Fibroblast of lung (primary cell): ENCODE results near the gene ST8SIA6. TPM values are rescaled to one million over a fixed set of nuclear protein-coding genes. Genes with fewer than 3 reads are reported as not detected.
"Not testable (repeated sequence)": the region's sequence is repeated elsewhere in the genome, so short reads cannot be mapped to it uniquely, and the experiment has no call there.

Experiments used
- DNase-seq, 2 donors: peaks; one replicate each; pipeline versions ENCODE4 v3.0.0 to v3.0.0-alpha.2; 2010; ENCODE audit warnings: low read depth in 2 of 2
- H2AFZ ChIP-seq: 2 replicates; pipeline ENCODE4 v1.5.1; 2012; ENCODE audit warnings: low read length, control low read depth, inconsistent platforms
- H3K27ac ChIP-seq: 2 replicates; pipeline ENCODE4 v1.5.1; 2011; ENCODE audit warnings: low read length, control low read depth; ENCODE audit not compliant: insufficient read depth
- H3K27me3 ChIP-seq: 2 replicates; pipeline ENCODE4 v1.5.1; 2011; ENCODE audit warnings: mild to moderate bottlenecking, low read length; ENCODE audit not compliant: control insufficient read depth, insufficient read depth
- H3K36me3 ChIP-seq: 2 replicates; pipeline ENCODE4 v1.5.1; 2011; ENCODE audit warnings: low read length; ENCODE audit not compliant: control insufficient read depth, insufficient read depth
- H3K4me1 ChIP-seq: 2 replicates; pipeline ENCODE4 v1.5.1; 2011; ENCODE audit warnings: low read length; ENCODE audit not compliant: control insufficient read depth, insufficient read depth; ENCODE audit errors: extremely low read depth
- H3K4me2 ChIP-seq: 2 replicates; pipeline ENCODE4 v1.5.1; 2011; ENCODE audit warnings: low read length, control low read depth; ENCODE audit not compliant: insufficient read depth; ENCODE audit errors: extremely low read depth
- H3K4me3 ChIP-seq, 4 experiments: fragments of 200-600 bp in 1 of 4; sonication (generic) in 1 of 4; replicated peaks in 1 of 4; 2 replicates each; pipeline ENCODE4 v1.5.1; 2011 to 2016; ENCODE audit warnings: low read length in 4 of 4, low read depth in 3 of 4, mild to moderate bottlenecking in 3 of 4, control low read depth in 2 of 4, inconsistent platforms in 1 of 4, mixed read lengths in 1 of 4; ENCODE audit not compliant: insufficient read depth in 1 of 4; ENCODE audit errors: control extremely low read depth in 1 of 4
- H3K79me2 ChIP-seq: 2 replicates; pipeline ENCODE4 v1.5.1; 2012; ENCODE audit warnings: mild to moderate bottlenecking, low read length, inconsistent platforms; ENCODE audit not compliant: control insufficient read depth, insufficient read depth
- H3K9ac ChIP-seq: 2 replicates; pipeline ENCODE4 v1.5.1; 2011; ENCODE audit warnings: mild to moderate bottlenecking, low read length, control low read depth; ENCODE audit not compliant: insufficient read depth
- H3K9me3 ChIP-seq: 2 replicates; pipeline ENCODE4 v1.5.1; 2012; ENCODE audit warnings: low read depth, low read length; ENCODE audit not compliant: control insufficient read depth, insufficient read depth
- H4K20me1 ChIP-seq: 2 replicates; pipeline ENCODE4 v1.5.1; 2011; ENCODE audit warnings: low read length; ENCODE audit not compliant: control insufficient read depth, insufficient read depth; ENCODE audit errors: extremely low read depth
- CTCF ChIP-seq, 2 donors: IDR thresholded peaks in 1 of 2; conservative IDR thresholded peaks in 1 of 2; 1 replicate in 1 of 2; 2 replicates in 1 of 2; pipeline ENCODE4 v1.5.1; 2011 to 2012; ENCODE audit warnings: low read length in 2 of 2, control low read depth in 1 of 2, inconsistent platforms in 1 of 2, low read depth in 1 of 2, mild to moderate bottlenecking in 1 of 2
- EZH2 ChIP-seq: IDR thresholded peaks from 2 replicates; pipeline ENCODE4 v1.5.1; 2012; ENCODE audit warnings: low read length, control low read depth, mild to moderate bottlenecking; ENCODE audit errors: missing control alignments
- polyA plus RNA-seq, 2 donors: library from polyadenylated mRNA; depleted of rRNA in 1 of 2; stranded (reverse) in 1 of 2; unstranded in 1 of 2; fragments of >200 nt; gene quantifications; 2 replicates each; pipeline ENCODE4 v1.2.1, GENCODE V29; 2011 to 2012; ENCODE audit warnings: missing spikeins in 1 of 2
- total RNA-seq: library from RNA; depleted of rRNA; stranded (reverse); fragments of >200 nt; gene quantifications from 2 replicates; pipeline ENCODE4 v1.2.1, GENCODE V29; 2014

ST8SIA6 gene
- total and polyA plus RNA-seq, 2 donors (not counting 1 experiment from before 2014, with no cell fraction given) = under 0.01 to 0.05 TPM

GRCh38 chr10:17438583-17438982 lies 15.8 kb downstream of the ST8SIA6 start:
- Histone ChIP-seq H3K27me3 (peaks cover 7% of the 10 kb centered on the region), H4K20me1 (no peaks in the 10 kb centered on the region), H3K4me2 (no peak overlapping the region), H3K79me2 (no peaks in the 10 kb centered on the region), H3K4me3 (no peak overlapping the region), H3K9ac (no peak overlapping the region), H3K9me3 (no peaks in the 10 kb centered on the region), H2AFZ (no peak overlapping the region), H3K27ac (no peak overlapping the region), H3K36me3 (no peaks in the 10 kb centered on the region), H3K4me1 (no peaks in the 10 kb centered on the region)
- TF ChIP-seq EZH2 = no peak
- TF ChIP-seq CTCF (conservative IDR thresholded peaks at IDR 0.05 in 1 of 2, IDR thresholded peaks at IDR 0.05 in 1 of 2; ENCODE audit: low read depth in 1 of 2, low read length in 2 of 2) = no peak
- DNase-seq = no peak

- H3K27me3 ChIP-seq, H3K4me2 ChIP-seq, H2AFZ ChIP-seq, DNase-seq, H4K20me1 ChIP-seq, H3K36me3 ChIP-seq, H3K79me2 ChIP-seq, H3K9me3 ChIP-seq, H3K4me1 ChIP-seq, H3K9ac ChIP-seq, H3K27ac ChIP-seq, H3K4me3 ChIP-seq: not testable (repeated sequence)
Observed at GRCh38 chr10:17436578-17436977, 17.8 kb downstream of the ST8SIA6 start.

- Histone ChIP-seq H3K36me3 (no peaks in the 10 kb centered on the region), H2AFZ (no peak overlapping the region), H4K20me1 (no peaks in the 10 kb centered on the region), H3K9ac (no peak overlapping the region), H3K79me2 (no peaks in the 10 kb centered on the region), H3K27me3 (peaks cover 9% of the 10 kb centered on the region), H3K4me2 (no peak overlapping the region), H3K27ac (no peak overlapping the region), H3K9me3 (no peaks in the 10 kb centered on the region), H3K4me1 (no peaks in the 10 kb centered on the region), H3K4me3 (no peak overlapping the region)
- DNase-seq = no peak
- TF ChIP-seq EZH2 (no peak), CTCF (conservative IDR thresholded peaks at IDR 0.05 in 1 of 2, IDR thresholded peaks at IDR 0.05 in 1 of 2; ENCODE audit: low read depth in 1 of 2, low read length in 2 of 2) (no peak)
Observed at GRCh38 chr10:17435953-17436352, 18.4 kb downstream of the ST8SIA6 start.

GRCh38 chr10:17435187-17435586 lies 19.2 kb downstream of the ST8SIA6 start:
- Histone ChIP-seq H3K36me3 (no peaks in the 10 kb centered on the region), H3K79me2 (no peaks in the 10 kb centered on the region), H3K27ac (no peak overlapping the region), H3K4me2 (no peak overlapping the region), H2AFZ (no peak overlapping the region), H3K9me3 (no peaks in the 10 kb centered on the region), H3K9ac (no peak overlapping the region), H4K20me1 (no peaks in the 10 kb centered on the region), H3K4me1 (no peaks in the 10 kb centered on the region), H3K4me3 (no peak overlapping the region), H3K27me3 (peaks cover 9% of the 10 kb centered on the region)
- TF ChIP-seq EZH2 = no peak
- no peak for TF ChIP-seq CTCF (conservative IDR thresholded peaks at IDR 0.05 in 1 of 2, IDR thresholded peaks at IDR 0.05 in 1 of 2; ENCODE audit: low read depth in 1 of 2, low read length in 2 of 2)
- no peak for DNase-seq
